ENCODE results near the gene THEM5. TPM values are rescaled to one million over a fixed set of nuclear protein-coding genes. Genes with fewer than 3 reads are reported as not detected.

Gene THEM5
- total RNA-seq, 2 experiments from 2014 or later, result not detected

DNA sequence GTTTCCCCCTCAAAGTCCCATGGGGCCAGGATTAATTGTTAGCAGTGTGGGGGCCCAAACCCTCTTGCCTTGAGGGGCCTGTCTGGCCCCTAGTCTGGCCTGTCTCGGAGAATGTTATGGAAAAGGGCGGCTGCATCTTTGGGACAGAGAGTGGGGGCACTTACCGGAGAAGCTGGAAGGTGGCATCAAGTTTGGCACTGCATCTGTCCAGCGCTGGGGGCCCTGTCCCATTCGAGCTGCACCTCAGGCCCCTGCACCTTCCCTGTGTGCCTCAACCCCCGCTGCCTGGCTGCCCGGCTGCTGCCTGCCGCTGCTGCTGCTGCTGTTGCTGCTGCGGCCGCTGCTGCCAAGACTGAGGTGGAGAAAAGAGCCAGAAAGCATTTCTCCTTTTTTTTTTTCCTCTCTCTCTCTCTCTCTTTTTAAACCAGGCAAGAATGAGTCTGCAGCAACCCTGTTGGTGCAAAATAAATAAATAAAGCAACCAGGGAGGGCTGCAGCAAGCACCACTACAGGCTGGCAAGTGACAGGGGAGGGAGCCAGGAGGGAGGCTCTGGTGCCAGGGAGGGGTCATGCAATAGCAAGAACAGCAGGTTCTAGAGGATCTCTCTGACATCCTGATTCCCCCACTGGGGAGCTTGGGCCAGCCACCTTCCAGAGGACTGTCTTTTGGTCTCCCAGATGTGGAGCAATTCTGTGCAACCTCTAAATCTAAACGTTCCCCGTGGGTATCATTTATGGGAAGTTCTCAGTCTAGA, 48.3 kb downstream of the THEM5 start, which contains the start of gene LINGO4:
LINGO4 (minus strand) TSS at position 354 of the 755 bp plus-strand sequence. CDS start 2,715 bp downstream, outside the sequence.
- H3K27me3 Mint-ChIP-seq, result peaks cover 18% of the 10 kb centered on the region
- H3K36me3 Mint-ChIP-seq, result no peaks in the 10 kb centered on the region

DNA sequence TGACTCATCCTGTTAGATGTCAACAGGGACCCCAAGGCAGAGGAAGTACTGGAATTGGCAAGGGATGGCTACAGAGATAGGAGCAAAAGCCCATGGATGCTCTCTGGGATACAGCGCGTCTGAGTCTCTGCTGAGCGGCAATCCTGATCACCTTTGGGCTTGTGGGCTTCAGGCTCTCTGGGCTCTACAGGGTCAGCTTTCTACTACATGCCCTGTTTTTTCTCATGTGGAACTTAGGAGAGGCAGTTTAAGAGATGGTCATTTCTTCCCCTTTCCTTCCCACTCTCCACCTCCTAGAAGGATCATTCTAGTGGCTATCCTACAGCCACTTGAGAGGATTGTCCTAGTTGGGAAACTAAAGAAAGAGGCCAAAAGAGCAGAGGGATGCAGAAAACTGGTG, 49.6 kb downstream of the THEM5 start:
- POLR2A ChIA-PET, result interaction anchor here (1.2 kb wide), 1 partner anchor 14 kb away, joined by 3 read pairs; no protein-coding TSS in a partner anchor
- ATAC-seq (ENCODE audit: low read depth), result no peak

More for the DNA sequence above, 48.3 kb downstream of the THEM5 start, which contains the start of gene LINGO4:
- H3K4me1 Mint-ChIP-seq, result peaks cover 5% of the 10 kb centered on the region
- H3K9me3 Mint-ChIP-seq, result no peaks in the 10 kb centered on the region
- no peak for ATAC-seq (ENCODE audit: low read depth)
- no peak within 1 kb of the TSS for H3K4me3 Mint-ChIP-seq
- POLR2A ChIA-PET, result no interaction called here
- no peak for DNase-seq
- no peak within 1 kb of the TSS for H3K27ac Mint-ChIP-seq

DNA sequence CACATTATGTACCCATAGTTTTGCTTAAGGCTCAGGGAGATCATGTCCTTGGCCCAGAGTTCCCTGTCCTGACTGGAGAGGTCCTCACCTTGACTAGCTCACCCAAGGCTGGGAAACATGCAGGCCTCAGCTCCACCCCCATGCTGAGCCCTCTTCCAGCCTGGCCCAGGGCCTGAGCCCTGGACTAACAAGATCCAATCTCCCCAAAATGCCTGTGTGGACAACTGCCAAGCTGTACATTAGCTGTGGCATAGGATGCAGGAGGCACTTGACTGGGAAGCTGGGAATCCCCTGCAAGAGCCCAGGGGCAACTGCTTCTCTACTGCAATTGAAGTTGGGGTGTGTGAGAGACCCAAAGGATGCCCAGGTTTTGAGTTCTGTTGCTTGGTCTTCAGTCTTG, 50.3 kb downstream of the THEM5 start:
- Mint-ChIP-seq H3K27ac (no peak overlapping the region), H3K27me3 (peaks cover 18% of the 10 kb centered on the region), H3K9me3 (no peaks in the 10 kb centered on the region), H3K4me3 (no peak overlapping the region), H3K36me3 (no peaks in the 10 kb centered on the region), H3K4me1 (peaks cover 5% of the 10 kb centered on the region)
- POLR2A ChIA-PET, result interaction anchor here (0.7 kb wide), 1 partner anchor 418 kb away, joined by 3 read pairs; no protein-coding TSS in a partner anchor
- ATAC-seq (ENCODE audit: low read depth) (no peak), DNase-seq (no peak)

More for the DNA sequence above, 49.6 kb downstream of the THEM5 start:
- Mint-ChIP-seq H3K36me3 (no peaks in the 10 kb centered on the region), H3K9me3 (no peaks in the 10 kb centered on the region), H3K4me3 (no peak overlapping the region), H3K27me3 (peaks cover 20% of the 10 kb centered on the region), H3K4me1 (peaks cover 5% of the 10 kb centered on the region), H3K27ac (no peak overlapping the region)
- DNase-seq, result no peak

DNA sequence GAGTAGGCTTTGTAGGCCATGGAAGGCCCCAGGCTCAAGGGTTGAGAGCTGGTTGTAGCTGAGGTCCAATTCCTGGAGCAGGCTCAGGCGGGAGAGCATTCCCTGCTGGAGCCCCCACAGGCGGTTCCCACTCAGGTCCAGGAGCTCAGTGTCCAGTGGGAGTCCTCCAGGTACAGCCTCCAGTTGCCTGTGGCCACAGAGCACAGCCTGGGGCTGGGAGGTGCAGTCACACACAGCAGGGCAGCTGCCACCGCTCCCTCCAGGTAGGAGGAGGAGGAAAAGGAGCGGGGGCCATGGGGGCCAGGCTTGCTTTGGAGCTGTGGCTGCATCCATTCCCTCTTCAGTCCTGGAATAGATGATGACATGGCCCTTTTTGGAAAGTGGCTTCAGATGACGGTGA, 51.1 kb downstream of the THEM5 start:
- Mint-ChIP-seq H3K4me1 (peaks cover 3% of the 10 kb centered on the region), H3K4me3 (no peak overlapping the region), H3K36me3 (no peaks in the 10 kb centered on the region), H3K27me3 (peaks cover 14% of the 10 kb centered on the region), H3K9me3 (no peaks in the 10 kb centered on the region), H3K27ac (no peak overlapping the region)
- POLR2A ChIA-PET, result interaction anchor here (0.7 kb wide), 1 partner anchor 418 kb away, joined by 3 read pairs; no protein-coding TSS in a partner anchor
- DNase-seq (no peak), ATAC-seq (ENCODE audit: low read depth) (no peak)

DNA sequence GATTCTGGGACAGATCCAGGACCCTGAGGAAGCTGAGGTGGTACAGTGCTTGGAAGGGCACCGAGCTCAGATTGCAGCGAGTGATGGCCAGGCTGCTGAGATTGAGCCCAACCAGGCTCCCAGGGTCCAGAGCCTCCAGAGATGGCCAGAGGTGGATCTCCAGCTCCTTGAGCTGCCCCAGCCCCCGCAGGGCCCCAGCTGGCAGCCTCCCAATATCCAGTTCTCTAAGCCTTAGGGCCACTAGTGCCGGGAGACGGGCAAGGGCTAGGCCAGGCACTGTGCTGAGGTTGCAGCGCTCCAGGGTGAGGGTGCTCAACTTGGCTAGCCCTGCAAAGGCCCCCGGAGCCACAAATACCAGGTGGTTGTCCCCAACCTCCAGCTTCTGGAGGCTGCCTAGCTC, 51.7 kb downstream of the THEM5 start:
- Mint-ChIP-seq H3K27ac (no peak overlapping the region), H3K9me3 (no peaks in the 10 kb centered on the region), H3K36me3 (no peaks in the 10 kb centered on the region), H3K4me1 (peaks cover 3% of the 10 kb centered on the region), H3K4me3 (no peak overlapping the region), H3K27me3 (peaks cover 14% of the 10 kb centered on the region)
- ATAC-seq (ENCODE audit: low read depth) (no peak), DNase-seq (no peak)
- POLR2A ChIA-PET, result no interaction called here

DNA sequence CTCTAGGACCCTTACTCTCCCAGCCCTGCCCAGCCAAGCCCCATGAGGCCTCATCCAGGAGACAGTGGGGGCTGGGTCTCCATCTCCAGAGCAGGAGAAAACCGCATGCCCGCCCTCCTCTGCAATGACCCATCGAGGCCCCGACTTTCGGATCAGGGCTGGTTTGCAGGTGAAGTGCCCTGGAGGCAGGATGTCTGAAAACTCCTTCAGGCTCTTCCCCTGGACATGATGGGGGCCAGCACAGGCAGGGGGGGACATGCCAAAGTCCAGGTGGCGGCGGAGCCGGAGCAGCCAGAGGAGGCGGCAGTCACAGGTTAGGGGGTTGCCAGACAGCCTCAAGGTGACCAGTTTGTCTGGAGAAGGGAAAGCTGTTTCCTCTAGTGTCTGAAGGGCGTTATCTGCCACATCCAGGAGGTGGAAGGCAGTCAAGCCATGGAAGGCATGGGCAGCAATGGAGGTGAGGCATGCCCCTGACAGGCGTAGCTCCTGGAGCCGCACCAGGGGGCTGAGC, 52.1 kb downstream of the THEM5 start:
- POLR2A ChIA-PET, result no interaction called here
- Mint-ChIP-seq H3K36me3 (no peaks in the 10 kb centered on the region), H3K4me1 (peaks cover 5% of the 10 kb centered on the region), H3K4me3 (no peak overlapping the region), H3K9me3 (no peaks in the 10 kb centered on the region), H3K27ac (no peak overlapping the region), H3K27me3 (peaks cover 11% of the 10 kb centered on the region)
- ATAC-seq (ENCODE audit: low read depth) (no peak), DNase-seq (no peak)

DNA sequence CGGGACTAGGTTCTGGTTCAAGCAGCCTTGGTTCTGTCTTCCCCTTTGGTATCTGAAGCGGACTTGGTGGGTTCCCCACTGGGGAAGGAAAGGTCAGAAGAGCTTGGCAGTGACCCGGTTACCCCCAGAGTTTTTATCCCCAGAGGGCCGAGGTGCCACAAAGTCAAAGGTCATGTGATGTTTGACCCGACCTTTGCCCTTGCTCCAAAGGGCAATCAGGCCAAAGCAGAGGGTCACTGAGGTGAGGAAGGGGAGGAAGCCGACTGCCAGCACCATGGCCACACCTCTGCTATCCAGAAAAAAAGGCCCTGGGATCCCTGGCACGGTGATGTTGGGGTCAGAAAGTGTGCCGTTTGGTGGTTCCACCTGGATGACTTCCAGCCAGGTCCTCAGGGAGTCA, 52.7 kb downstream of the THEM5 start:
- POLR2A ChIA-PET, result no interaction called here

DNA sequence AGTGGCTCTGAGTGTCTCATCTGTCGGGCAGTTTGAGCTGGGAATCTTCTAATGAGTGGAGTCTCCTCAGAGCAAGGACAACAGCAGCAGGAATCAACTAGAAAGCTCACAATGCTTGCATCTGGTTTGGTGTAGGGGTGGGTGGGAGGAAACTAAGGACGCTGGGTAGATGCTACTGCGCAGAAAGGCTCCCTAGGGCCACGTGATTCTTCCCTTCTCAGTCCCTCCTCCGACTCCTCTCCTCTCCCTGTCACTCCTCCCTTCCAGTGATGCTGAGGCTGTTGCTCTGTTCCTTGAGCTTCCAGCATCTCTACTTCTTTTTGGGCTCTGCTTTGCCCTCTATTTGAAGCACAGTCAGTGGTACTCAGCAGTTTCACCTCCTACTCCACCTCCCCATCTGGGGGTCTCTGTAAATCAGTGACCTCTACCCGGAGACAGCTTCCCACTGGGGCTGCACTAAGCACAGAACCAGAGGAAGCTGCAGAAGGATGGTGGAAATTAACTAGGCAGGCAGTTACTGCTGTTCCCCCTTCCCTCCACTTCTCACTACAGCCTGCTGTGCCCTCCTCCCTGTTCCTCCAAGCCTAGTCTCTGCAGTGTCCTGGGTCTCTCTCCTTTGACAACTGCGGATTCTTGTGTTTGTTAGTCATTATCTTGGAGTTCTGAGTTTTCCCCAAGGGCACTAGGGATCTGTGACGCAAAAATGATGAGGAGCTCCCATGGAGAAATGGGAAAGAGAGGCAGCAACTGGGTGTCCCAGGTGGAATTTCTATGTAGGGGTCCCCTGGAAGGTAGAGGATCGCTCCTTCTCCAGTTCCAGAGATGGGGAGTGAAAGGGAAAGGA, 54.1 kb downstream of the THEM5 start:
- Mint-ChIP-seq H3K4me1 (peaks cover 5% of the 10 kb centered on the region), H3K4me3 (no peak overlapping the region), H3K36me3 (no peaks in the 10 kb centered on the region), H3K27ac (no peak overlapping the region), H3K27me3 (peaks cover 7% of the 10 kb centered on the region), H3K9me3 (no peaks in the 10 kb centered on the region)
- ATAC-seq (ENCODE audit: low read depth) (no peak), DNase-seq (no peak)
- POLR2A ChIA-PET, result no interaction called here

More for the DNA sequence above, 52.7 kb downstream of the THEM5 start:
- ATAC-seq (ENCODE audit: low read depth), result no peak
- H3K4me3 Mint-ChIP-seq, result no peak overlapping the region
- peaks cover 8% of the 10 kb centered on the region for H3K27me3 Mint-ChIP-seq
- no peaks in the 10 kb centered on the region for H3K9me3 Mint-ChIP-seq
- no peak for DNase-seq
- H3K4me1 Mint-ChIP-seq, result peaks cover 5% of the 10 kb centered on the region
- no peak overlapping the region for H3K27ac Mint-ChIP-seq
- no peaks in the 10 kb centered on the region for H3K36me3 Mint-ChIP-seq

DNA sequence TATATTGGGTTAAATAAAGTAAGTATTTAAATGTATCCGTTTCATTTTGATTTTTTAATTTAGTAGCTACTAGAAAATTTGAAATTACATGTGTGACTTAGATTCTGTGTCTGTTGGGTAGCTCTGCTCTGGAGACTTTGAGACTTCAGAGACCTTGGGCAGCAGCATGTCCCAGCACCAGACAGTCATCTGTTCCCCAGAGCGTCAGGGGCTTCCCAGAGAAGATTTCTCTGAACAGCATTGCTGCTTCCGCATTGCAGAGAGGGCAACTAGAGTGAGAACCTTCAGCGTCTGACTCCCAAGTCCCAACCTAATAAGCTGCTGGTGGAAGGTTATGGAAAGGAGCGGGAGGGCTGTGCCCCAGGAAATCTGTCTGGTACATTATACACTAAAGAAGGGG, 54.9 kb downstream of the THEM5 start:
- peaks cover 7% of the 10 kb centered on the region for H3K27me3 Mint-ChIP-seq

More for the DNA sequence above, 54.9 kb downstream of the THEM5 start:
- peaks cover 5% of the 10 kb centered on the region for H3K4me1 Mint-ChIP-seq
- POLR2A ChIA-PET, result no interaction called here
- no peak for DNase-seq
- H3K9me3 Mint-ChIP-seq, result no peaks in the 10 kb centered on the region
- no peak overlapping the region for H3K27ac Mint-ChIP-seq
- no peaks in the 10 kb centered on the region for H3K36me3 Mint-ChIP-seq
- H3K4me3 Mint-ChIP-seq, result no peak overlapping the region
- no peak for ATAC-seq (ENCODE audit: low read depth)

Other genes starting within 250 kb of the THEM5 start
- 10 to 100 TPM; 24.8 to 26.6 TPM for gene SNX27, start 241.7 kb downstream of the THEM5 start, total RNA-seq
- gene CELF3, start 136.9 kb downstream of the THEM5 start, total RNA-seq, result not detected
- not detected for gene RIIAD1, start 132.2 kb downstream of the THEM5 start, total RNA-seq
- gene MRPL9, start 90.2 kb downstream of the THEM5 start, total RNA-seq, result 10 to 100 TPM; 87.4 to 95.0 TPM
- gene TDRKH, start 63.2 kb downstream of the THEM5 start, total RNA-seq, result 10 to 100 TPM; 15.9 to 16.1 TPM
- under 1 TPM in 1 of 2 experiments, not detected in 1; 0.14 TPM for gene LINGO4, start 48.3 kb downstream of the THEM5 start, total RNA-seq
- 1 to 10 TPM; 1.2 to 1.4 TPM for gene RORC, start 21.9 kb downstream of the THEM5 start, total RNA-seq
- gene C2CD4D, start 13.9 kb downstream of the THEM5 start, total RNA-seq, result under 1 TPM in 1 of 2 experiments, not detected in 1; 0.17 TPM
- 10 to 100 TPM; 46.6 to 49.7 TPM for gene THEM4, start 55.8 kb upstream of the THEM5 start, total RNA-seq
- 100 to 1,000 TPM; 529 to 544 TPM for gene S100A10, start 140.1 kb upstream of the THEM5 start, total RNA-seq
- 100 to 1,000 TPM; 241 to 262 TPM for gene S100A11, start 183.3 kb upstream of the THEM5 start, total RNA-seq
- not detected for gene TCHHL1, start 235.4 kb upstream of the THEM5 start, total RNA-seq

Data from activated naive CD8-positive, alpha-beta T cell treated with anti-CD3 and anti-CD28 coated beads, Interleukin-2, amount 10 ng/mL, durations not matched to agents 7 days and 5 days (primary cell).